ENCODE measurements around the gene UCHL3. TPM values are rescaled to one million over a fixed set of nuclear protein-coding genes. Genes with fewer than 3 reads are reported as not detected.

Gene UCHL3
- total and polyA plus RNA-seq, 2 of the 8 experiments (the other 6 are each of a cell fraction or from before 2014, with no cell fraction given): 33.0 to 61.1 TPM

DNA sequence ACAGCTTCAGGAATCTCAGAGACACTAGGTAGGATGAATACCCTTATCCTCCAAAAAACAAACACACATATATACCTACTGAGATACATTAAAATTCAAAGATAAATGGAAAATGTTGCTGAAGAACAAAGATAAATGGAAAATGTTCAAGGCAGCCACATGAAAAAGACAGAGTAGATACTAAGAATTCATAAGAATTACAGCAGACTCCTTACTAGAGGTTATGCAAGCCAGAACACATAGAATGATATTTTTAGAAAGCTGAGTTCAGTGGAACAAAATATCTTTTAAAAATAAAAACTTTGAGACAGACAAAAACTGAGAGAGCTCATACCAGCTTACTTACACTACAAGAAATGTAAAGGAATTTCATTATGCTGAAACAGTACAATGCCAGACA lies 35.6 kb downstream of the UCHL3 start (continued):
- TF ChIP-seq CHD2 (IDR thresholded peaks at IDR 0.05; ENCODE audit: low read length): no peak
- TF ChIP-seq YY1 (IDR thresholded peaks at IDR 0.05; ENCODE audit: low read depth, low read length): no peak
- no peak for TF ChIP-seq NRF1 (IDR thresholded peaks at IDR 0.05; ENCODE audit: low read depth, low read length)
- TF ChIP-seq CTBP2 (IDR thresholded peaks at IDR 0.05; ENCODE audit: borderline replicate concordance, insufficient read depth, insufficient read length, low read length): no peak
- TF ChIP-seq PHF8 (conservative IDR thresholded peaks at IDR 0.05; ENCODE audit: low read depth, low read length): no peak
- TF ChIP-seq SP2 (IDR thresholded peaks at IDR 0.05; ENCODE audit: low read length): no peak

Measured in H1 (cell line).